HG02759 (cell line): ENCODE measurements around the gene GLRX3.
A peak's percentile ranks its signal among the peaks of the same experiment; 100 is the strongest.
"Not testable (repeated sequence)": the region's sequence is repeated elsewhere in the genome, so short reads cannot be mapped to it uniquely, and the experiment has no call there.

ENCODE experiments used
- ATAC-seq: cut with Tn5 transposase; IDR thresholded peaks from one replicate; pipeline ENCODE4 v1.9.1; 2021; ENCODE audit warnings: mild to moderate bottlenecking, moderate library complexity; ENCODE audit not compliant: unreplicated experiment

Gene GLRX3

DNA sequence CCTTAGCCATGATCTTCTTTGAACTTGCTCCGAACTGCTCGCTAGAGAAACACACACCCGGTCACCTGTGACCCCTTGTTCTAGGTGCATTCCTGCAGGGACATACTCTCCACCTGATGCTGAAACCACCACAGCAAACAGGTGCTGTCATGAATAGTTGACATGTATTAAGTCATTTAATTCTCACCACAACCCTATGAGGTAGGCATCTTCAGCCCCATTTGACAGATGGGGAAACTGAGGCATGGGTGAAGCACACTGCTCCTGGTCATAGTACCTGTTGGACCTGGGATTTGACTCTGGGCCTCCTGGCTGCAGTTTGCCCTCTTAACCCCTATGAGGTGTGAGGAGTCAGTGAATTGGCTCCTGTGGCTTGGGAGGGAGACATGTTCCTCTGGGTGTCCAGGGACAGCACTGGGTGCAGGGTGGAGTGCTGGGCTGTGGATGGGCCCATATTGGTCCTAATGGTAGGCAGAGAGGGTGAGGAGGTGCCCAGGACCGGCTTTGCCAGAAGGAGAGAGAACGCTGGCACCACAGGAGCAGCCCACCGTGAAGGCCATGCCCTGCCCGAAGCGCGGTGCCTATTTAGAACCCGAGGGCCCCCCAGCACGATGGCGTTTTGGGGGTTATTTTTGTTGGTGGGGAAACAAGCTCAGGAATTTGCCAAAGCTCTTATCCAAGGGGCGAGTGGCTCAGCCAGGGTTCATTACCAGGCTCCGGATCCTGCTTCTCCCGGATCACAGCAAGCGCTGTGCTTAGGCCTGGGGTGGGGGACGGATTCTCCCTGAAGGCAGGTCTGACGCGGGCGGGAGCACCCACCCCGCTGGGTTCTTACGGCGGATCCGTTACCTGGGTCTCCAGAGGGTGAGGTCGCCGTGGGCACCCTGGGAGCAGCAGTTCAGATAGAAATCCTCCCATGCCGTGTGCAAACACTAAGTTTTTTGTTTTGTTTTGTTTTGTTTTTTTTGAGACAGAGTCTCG lies 52.3 kb downstream of the GLRX3 start:
- ATAC-seq = no peak

GRCh38 chr10:130189608-130190054 lies 53.4 kb downstream of the GLRX3 start:
- ATAC-seq = peak; percentile 0

- ATAC-seq = peak; percentile 91
These were observed 54.0 kb downstream of the GLRX3 start for GRCh38 chr10:130190055-130190736.

DNA sequence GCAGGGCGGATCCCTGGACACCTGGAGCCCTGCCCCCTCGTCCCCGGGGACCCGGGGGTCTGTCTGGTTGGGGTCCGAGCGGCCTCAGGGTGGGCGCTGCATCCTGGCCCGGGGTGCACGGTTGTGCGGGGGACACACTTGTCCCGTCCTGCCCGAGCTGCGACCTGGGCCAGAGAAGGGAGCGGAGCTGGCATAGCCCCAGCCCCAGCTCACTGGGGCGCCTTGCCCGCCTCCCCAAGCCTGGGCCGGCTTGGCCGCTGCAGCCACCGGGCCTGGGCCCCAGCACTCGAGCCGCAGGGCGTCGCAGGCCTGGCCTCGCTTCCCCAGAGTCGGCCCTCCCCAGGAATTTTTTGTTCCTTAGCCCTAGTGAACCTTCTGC lies 54.5 kb downstream of the GLRX3 start:
- peak; percentile 4 for ATAC-seq

DNA sequence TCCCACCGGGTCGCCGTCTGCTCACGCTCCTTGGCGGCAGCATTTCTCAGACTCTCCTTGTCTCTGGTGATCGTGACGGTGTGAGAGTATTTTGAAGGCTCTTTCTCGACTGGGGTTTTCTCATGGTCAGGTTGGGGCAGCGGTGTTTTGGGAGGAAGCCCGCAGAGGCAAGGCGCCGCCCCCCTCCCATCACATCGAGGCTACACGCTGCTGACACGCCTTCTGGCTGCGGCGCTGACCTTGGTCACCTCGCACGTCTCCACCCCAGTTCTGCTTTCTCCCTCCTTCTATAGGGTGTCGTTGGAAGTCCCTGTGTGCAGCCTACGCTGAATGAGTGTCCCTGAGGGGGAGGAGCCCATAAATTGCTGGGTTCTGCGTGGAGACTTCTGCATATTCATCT lies 55.2 kb downstream of the GLRX3 start:
- ATAC-seq = no peak

DNA sequence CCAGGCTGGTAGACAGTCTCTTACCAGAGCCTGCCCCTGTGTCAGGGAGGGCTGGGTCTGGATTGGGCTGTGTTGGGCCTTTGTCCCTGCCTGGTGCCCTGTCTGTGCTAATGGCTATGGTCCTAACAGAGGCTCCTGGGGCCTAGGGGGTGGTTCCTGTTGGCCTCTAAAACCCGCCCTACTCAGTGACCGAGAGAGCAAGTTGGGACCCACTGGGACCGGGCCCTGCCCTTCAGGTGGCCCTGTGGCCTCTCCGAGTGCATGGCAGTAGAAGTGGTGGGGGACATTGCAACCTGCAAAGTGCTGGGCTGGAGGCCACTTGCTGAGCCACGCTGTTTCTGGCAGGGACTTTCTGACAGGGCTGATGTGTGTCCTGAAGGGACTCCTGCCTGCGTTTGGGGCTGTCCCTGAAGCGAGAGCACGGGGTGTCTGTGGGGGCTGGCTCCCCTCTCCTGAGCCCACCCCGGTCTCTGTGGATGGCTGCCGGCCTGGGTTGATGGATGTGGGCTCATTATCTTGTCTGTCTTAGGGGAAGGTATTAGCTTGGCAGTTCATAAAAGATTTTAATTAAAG lies 56.2 kb downstream of the GLRX3 start:
- no peak for ATAC-seq

GRCh38 chr10:130193033-130193432 lies 56.8 kb downstream of the GLRX3 start:
- ATAC-seq = no peak

- ATAC-seq = no peak
These were observed 57.5 kb downstream of the GLRX3 start for GRCh38 chr10:130193493-130194193.

- ATAC-seq = no peak
These were observed 58.2 kb downstream of the GLRX3 start for GRCh38 chr10:130194194-130194990.

GRCh38 chr10:130194991-130195645 lies 58.9 kb downstream of the GLRX3 start:
- ATAC-seq = no peak

DNA sequence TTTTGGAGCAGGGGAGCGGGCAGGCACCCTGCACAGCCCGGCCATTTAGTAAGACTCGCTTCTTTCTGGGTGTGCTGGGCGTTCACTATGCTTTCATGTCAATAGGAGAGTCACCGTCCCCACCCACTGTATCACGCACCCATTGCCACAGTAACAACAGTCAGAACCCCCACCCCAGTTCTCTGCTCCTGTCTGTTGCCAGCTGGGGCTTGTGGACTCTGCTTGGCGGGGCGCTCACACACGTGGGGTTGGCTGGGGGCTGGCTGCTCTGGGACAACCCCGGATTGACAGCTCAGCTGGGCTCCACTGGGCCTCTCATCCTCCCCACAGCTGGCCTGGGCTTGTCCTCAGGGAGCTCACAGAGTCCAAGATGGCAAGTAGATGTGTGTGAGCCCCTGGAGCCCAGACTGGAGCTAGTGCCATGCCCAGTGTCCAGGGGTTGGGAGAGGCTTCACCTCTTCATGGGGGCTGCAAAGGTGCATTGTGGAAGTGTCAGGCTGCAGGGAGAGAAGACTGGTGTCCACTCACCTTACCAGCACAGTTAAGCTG lies 59.6 kb downstream of the GLRX3 start:
- ATAC-seq = no peak

DNA sequence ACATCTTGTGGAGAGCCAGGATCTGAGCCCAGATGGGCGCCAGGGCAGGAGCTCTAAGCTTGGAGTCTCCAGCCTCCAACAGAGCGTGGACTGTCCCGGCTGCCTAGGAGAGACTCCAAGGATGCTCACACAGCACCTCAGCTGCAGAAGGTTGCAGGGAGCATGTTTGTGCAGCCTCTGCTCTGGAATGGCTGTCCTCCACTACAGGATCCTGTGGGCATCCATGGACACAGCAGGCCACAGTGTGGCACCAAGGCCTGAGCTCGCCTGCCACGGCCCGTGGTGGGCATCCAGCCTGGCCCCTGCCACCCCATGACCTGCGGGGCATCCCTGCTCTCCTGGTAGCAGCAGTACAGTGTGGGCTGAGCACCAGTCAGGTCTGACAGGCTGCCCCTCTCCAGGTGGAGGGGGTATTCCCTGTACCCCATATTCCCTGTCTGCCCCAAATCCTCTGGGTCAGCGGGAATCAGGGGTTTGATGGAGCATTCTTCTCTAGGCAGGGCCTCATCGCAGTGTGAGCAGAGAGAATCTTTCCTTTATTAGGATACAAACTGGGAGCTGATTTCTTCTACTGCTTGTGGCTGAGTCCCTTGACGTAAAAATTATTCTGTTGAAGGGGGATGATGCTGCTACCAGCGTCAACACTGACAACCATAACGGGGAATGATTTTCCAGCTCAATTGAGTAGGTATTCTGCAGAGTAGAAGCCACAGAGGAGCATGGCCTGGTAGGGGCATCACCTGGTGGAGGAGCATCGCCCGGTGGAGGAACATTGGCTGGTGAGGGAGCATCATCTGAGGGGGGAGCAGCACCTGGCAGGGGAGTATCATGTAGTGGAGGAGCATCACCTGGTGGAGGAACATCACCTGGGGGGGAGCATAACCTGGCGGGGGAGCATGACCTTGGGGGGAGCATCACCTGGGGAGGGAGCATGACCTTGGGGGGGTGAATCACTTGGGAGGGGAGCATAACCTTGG lies 60.6 kb downstream of the GLRX3 start:
- ATAC-seq = no peak

DNA sequence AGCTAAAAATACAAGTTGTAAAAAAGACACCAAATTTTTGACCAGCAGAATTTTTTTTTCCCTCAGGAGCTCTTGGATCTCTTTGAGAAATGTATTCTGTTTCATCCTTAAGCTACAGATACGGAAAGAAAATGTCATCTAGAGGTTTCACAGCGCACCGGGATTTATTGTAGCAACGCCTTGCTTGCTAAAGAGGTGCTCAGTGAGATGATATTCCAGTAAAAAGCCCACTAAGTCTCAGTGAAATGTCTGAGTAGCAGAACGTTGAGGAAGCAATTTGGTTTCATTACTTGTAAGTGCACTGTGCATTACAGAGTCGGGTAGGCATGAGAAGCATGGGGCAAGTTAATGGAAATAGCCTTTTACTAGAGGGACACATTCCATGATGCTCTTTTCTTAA lies 62.5 kb downstream of the GLRX3 start:
- no peak for ATAC-seq

GRCh38 chr10:130200179-130201042 lies 64.2 kb downstream of the GLRX3 start:
- ATAC-seq = no peak

DNA sequence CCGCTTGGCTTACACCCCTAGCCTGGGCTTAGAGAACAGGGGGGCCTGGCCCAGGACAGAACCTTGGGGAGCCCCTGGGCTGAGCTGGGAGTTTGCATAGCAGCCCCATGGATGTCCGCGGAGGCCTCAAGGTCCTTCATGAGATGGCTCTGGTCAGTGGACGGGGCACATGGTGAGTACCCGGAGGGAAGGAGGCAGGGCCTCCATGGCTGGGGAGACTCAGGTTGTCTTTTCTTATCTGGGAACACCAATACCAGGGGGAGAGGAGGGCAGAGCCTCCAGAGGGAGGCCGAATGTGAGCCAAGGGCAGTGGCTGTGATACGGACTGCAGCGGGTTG lies 64.8 kb downstream of the GLRX3 start:
- no peak for ATAC-seq

GRCh38 chr10:130202150-130202549 lies 66.0 kb downstream of the GLRX3 start:
- not testable (repeated sequence) for ATAC-seq

DNA sequence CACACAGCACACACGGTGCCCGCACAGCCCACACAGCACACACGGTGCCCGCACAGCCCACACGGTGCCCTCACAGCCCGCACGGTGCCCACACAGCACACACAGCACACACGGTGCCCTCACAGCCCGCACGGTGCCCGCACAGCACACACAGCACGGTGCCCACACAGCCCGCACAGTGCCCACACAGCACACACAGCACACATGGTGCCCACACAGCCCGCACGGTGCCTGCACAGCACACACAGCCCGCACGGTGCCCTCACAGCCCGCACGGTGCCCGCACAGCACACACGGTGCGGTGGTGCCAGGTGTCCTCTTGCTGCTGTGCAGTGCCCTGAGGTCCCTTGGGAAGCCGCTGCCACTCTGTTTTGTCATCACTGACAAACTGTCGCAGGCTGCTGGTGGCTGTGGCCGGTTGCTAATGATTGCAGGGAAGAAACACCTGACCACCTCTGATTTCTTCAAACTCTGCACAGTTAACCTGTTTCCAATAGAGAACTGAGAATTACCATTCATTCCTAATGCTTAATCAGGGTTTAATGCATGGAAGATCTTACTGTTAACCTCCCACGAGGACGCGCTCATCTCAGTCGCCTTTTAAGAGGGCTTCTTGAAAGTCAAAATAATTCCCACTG lies 66.9 kb downstream of the GLRX3 start:
- ATAC-seq = no peak
